NOMO-1 treated with dmso at 0.1 percent for 144 hours (cell line): ENCODE results near the gene DUSP18.
"Not testable (repeated sequence)": the region's sequence is repeated elsewhere in the genome, so short reads cannot be mapped to it uniquely, and the experiment has no call there.

ENCODE experiments used
- DNase-seq: peaks from one replicate; lab custom pipeline; 2025; ENCODE audit not compliant: unreplicated experiment; lab: John Stamatoyannopoulos, UW

Gene DUSP18

DNA sequence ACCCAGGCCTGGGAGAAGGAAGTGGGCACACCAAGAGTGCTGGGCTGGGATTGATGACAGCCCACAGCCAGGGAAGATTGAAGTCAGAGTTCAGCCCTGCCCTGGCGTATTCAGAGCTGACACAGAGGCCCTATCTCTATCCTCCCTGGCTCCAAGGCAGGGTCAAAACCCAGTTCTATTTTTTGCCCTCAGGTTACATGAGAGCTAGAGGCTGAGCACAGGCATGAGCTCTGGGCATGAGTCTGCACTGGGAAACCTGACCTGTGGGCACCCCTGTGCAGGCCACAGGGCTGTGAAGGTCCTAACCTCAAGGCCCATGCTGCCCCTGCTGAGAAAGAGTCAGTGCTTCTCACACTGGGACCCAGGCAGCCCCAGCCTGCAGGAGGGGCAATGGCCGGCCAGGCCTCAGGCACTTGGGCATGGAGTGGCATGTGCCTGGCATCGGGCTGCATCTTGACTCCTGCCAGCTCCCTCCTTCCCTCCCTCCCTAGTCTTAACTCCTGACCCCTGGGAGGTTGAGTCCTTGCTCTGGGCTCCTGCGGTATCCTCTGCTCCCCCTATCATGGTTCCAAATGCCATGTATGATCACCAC is 26.7 kb downstream of the DUSP18 start:
- no peak for DNase-seq

GRCh38 chr22:30640361-30640760 is 27.3 kb downstream of the DUSP18 start:
- DNase-seq: no peak

GRCh38 chr22:30637701-30638114 is 30.0 kb downstream of the DUSP18 start:
- DNase-seq: no peak

DNA sequence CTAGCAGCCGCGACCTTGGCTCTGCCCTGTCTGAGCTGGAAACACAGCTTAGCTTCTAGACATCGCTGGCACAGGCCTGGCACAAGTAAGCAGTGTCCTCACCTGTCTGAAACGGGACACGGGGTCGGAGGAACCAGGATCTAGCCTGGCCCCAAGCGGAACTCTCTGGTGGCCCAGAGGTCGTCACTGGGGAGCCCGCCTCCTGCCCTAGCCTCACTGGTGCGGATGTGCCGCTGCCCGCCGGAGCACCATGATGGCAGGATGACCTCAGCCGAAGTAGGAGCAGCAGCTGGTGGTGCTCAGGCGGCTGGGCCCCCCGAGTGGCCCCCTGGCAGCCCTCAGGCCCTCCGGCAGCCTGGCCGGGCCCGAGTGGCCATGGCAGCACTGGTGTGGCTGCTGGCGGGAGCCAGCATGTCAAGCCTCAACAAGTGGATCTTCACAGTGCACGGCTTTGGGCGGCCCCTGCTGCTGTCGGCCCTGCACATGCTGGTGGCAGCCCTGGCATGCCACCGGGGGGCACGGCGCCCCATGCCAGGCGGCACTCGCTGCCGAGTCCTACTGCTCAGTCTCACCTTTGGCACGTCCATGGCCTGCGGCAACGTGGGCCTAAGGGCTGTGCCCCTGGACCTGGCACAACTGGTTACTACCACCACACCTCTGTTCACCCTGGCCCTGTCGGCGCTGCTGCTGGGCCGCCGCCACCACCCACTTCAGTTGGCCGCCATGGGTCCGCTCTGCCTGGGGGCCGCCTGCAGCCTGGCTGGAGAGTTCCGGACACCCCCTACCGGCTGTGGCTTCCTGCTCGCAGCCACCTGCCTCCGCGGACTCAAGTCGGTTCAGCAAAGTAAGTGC is 31.2 kb downstream of the DUSP18 start:
- DNase-seq: no peak

DNA sequence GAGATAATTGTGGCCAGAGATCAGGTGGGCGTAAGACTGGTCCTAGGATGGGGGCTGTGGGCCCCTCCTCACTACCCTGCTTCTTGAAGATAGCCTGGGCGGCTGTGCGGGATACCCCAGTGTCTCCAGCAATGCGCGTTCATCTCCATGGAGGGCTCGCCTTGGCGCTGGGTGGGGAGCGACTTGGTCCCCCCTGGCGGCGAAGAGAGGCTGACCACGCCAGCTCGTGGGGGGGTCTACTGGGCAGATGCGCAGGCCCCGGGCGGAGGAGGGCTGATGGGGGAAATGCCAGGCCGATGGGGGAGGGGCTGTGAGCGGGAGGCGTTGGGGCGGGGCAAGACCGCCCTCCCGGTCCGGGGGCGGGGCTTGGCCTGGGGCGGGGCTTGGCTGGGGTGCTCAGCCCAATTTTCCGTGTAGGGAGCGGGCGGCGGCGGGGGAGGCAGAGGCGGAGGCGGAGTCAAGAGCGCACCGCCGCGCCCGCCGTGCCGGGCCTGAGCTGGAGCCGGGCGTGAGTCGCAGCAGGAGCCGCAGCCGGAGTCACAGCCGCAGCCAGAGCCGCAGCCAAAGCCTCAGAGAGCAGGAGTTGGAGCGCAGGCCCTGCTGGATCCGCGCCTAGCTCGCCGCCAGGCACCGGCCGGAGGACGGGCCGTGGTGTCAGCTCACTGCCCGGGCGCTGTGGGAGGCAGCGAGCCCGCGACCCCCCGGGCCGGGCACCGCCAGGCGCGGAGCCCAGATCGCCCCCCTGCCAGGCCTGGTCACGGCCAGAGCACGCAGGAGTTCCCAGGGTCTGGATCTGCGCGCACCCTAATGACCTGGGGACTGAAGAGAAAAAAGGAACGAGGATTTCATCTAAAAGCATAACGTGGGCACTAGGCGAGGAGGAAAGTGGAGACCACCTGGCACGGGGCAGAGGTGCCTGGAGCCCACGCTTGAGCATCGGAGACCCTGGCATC is 32.1 kb downstream of the DUSP18 start, which contains the start of gene SLC35E4:
Gene SLC35E4, plus strand, starts transcription at position 509 of the 953 bp plus-strand sequence. CDS start 670 bp downstream, outside the sequence.
- peak; percentile 64 for DNase-seq

- DNase-seq: peak; percentile 82
Observed at GRCh38 chr22:30634471-30635233, 33.0 kb downstream of the DUSP18 start.

DNA sequence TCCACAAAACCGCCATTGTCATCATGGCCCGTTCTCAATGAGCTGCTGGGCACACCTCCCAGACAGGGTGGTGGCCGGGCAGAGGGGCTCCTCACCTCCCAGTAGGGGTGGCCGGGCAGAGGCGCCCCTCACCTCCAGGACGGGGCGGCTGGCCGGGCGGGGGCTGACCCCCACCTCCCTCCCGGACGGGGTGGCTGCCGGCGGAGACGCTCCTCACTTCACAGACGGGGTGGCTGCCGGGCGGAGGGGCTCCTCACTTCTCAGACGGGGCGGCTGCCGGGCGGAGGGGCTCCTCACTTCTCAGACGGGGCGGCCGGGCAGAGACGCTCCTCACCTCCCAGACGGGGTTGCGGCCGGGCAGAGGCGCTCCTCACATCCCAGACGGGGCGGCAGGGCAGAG is 36.2 kb downstream of the DUSP18 start:
- DNase-seq: not testable (repeated sequence)

- no peak for DNase-seq
Observed at GRCh38 chr22:30628491-30628890, 39.2 kb downstream of the DUSP18 start.

- DNase-seq: no peak
Observed at GRCh38 chr22:30627471-30627870, 40.2 kb downstream of the DUSP18 start.

- no peak for DNase-seq
Observed at GRCh38 chr22:30626413-30626812, 41.3 kb downstream of the DUSP18 start.

DNA sequence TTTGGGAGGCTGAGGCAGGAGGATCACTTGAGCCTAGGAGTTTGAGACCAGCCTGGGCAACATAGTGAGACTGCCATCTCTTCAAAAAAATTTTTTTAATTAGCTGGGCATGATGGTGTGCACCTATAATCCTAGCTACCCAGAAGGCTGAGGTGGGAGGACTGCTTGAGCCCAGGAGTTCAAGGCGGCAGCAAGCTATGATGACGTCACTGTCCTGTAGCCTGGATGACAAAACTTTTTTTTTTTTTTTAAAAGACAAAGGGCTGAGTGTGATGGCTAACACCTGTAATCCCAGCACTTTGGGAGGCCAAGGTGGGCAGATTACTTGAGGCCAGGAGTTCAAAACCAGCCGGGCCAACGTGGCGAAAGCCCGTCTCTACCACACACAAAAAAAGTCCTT is 47.8 kb downstream of the DUSP18 start:
- not testable (repeated sequence) for DNase-seq

DNA sequence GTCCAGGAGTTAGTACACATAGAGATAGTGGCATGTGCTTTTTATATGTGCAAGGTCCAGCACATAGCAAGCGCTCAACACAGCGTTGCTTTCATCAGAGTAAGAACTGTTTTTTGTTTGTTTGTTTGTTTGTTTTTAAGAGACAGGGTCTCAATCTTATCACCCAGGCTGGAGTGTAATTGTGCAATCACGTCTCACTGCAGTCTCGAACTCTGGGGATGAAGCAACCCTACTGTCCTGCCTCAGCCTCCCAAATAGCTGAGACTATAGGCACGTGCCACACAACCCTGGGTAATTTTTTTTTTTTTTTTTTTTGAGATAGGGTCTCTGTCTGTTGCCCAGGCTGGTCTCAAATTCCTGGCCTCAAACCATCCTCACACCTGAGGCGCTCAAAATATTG is 49.9 kb downstream of the DUSP18 start:
- no peak for DNase-seq

DNA sequence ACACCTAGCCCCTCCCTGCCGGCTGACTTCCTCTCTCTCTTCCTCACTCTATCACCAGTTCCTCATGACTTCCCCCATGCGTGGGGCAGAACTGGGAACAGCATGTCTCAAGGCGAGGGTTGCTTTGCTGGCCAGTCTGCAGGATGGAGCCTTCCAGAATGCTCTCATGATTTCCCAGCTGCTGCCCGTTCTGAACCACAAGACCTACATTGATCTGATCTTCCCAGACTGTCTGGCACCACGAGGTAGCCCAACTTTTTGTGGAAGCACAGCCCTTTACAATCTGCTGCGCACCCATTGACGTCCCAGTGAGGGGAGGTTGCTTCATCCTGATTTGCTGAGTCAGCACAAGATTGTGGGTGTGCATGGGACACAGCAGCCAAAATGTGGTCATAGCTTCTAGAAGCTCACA is 52.1 kb downstream of the DUSP18 start:
- no peak for DNase-seq

- DNase-seq: no peak
Observed at GRCh38 chr22:30614879-30615278, 52.8 kb downstream of the DUSP18 start.

DNA sequence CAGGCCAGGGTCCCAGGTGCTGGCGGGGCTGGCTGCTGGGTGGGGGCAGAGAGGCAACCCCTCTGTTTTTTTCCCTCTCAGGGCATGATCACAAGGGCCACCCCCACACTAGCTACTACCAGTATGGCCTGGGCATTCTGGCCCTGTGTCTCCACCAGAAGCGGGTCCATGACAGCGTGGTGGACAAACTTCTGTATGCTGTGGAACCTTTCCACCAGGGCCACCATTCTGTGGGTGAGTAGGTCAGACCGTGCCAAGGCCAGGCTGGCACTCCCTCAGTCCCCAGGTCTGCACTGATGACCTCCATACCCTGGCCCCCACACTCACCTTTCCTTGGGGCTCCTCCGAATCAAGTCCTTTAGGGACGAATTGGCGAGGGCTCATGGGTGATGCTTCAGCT is 53.4 kb downstream of the DUSP18 start:
- DNase-seq: no peak

GRCh38 chr22:30612789-30613188 is 54.9 kb downstream of the DUSP18 start:
- no peak for DNase-seq
